ENCODE measurements around the gene SND1. TPM values are rescaled to one million over a fixed set of nuclear protein-coding genes. Genes with fewer than 3 reads are reported as not detected.

The SND1 gene
- total and polyA plus RNA-seq, 2 donors (not counting 1 experiment from before 2014, with no cell fraction given), result 137 to 174 TPM

GRCh38 chr7:128121711-128122530 is 469.9 kb downstream of the SND1 start:
- Histone ChIP-seq H3K27me3 (ENCODE audit: control insufficient read depth, insufficient read depth, low read length) (peaks cover 21% of the 10 kb centered on the region), H4K20me1 (ENCODE audit: control insufficient read depth, extremely low read depth, insufficient read depth, low read length) (no peaks in the 10 kb centered on the region), H2AFZ (ENCODE audit: low read length) (no peak overlapping the region), H3K4me2 (ENCODE audit: extremely low read depth, insufficient read depth, low read length) (no peak overlapping the region), H3K4me3 (replicated peaks in 1 of 4; ENCODE audit: control extremely low read depth in 1 of 4, insufficient read depth in 1 of 4, low read depth in 3 of 4, low read length in 4 of 4) (no peak overlapping the region), H3K79me2 (ENCODE audit: control insufficient read depth, insufficient read depth, low read length) (no peaks in the 10 kb centered on the region), H3K27ac (ENCODE audit: insufficient read depth, low read length) (no peak overlapping the region), H3K9me3 (ENCODE audit: control insufficient read depth, insufficient read depth, low read depth, low read length) (no peaks in the 10 kb centered on the region), H3K9ac (ENCODE audit: insufficient read depth, low read length) (no peak overlapping the region), H3K36me3 (ENCODE audit: control insufficient read depth, insufficient read depth, low read length) (no peaks in the 10 kb centered on the region), H3K4me1 (ENCODE audit: control insufficient read depth, extremely low read depth, insufficient read depth, low read length) (no peaks in the 10 kb centered on the region)
- DNase-seq (ENCODE audit: low read depth in 2 of 2), result no peak
- TF ChIP-seq CTCF (conservative IDR thresholded peaks at IDR 0.05 in 1 of 2, IDR thresholded peaks at IDR 0.05 in 1 of 2; ENCODE audit: low read depth in 1 of 2, low read length in 2 of 2) (no peak), EZH2 (IDR thresholded peaks at IDR 0.05; ENCODE audit: low read length, missing control alignments) (no peak)

GRCh38 chr7:128122576-128123290 is 470.7 kb downstream of the SND1 start:
- TF ChIP-seq EZH2 (IDR thresholded peaks at IDR 0.05; ENCODE audit: low read length, missing control alignments) (no peak), CTCF (conservative IDR thresholded peaks at IDR 0.05 in 1 of 2, IDR thresholded peaks at IDR 0.05 in 1 of 2; ENCODE audit: low read depth in 1 of 2, low read length in 2 of 2) (no peak)
- no peak overlapping the region for H2AFZ ChIP-seq (ENCODE audit: low read length)
- H3K4me2 ChIP-seq (ENCODE audit: extremely low read depth, insufficient read depth, low read length), result no peak overlapping the region
- H3K4me3 ChIP-seq (replicated peaks in 1 of 4; ENCODE audit: control extremely low read depth in 1 of 4, insufficient read depth in 1 of 4, low read depth in 3 of 4, low read length in 4 of 4), result no peak overlapping the region
- no peak overlapping the region for H3K9ac ChIP-seq (ENCODE audit: insufficient read depth, low read length)
- H3K36me3 ChIP-seq (ENCODE audit: control insufficient read depth, insufficient read depth, low read length), result no peaks in the 10 kb centered on the region
- no peaks in the 10 kb centered on the region for H3K4me1 ChIP-seq (ENCODE audit: control insufficient read depth, extremely low read depth, insufficient read depth, low read length)
- DNase-seq (ENCODE audit: low read depth in 2 of 2), result no peak
- H4K20me1 ChIP-seq (ENCODE audit: control insufficient read depth, extremely low read depth, insufficient read depth, low read length), result no peaks in the 10 kb centered on the region
- H3K9me3 ChIP-seq (ENCODE audit: control insufficient read depth, insufficient read depth, low read depth, low read length), result no peaks in the 10 kb centered on the region
- peaks cover 13% of the 10 kb centered on the region for H3K27me3 ChIP-seq (ENCODE audit: control insufficient read depth, insufficient read depth, low read length)
- H3K27ac ChIP-seq (ENCODE audit: insufficient read depth, low read length), result no peak overlapping the region
- H3K79me2 ChIP-seq (ENCODE audit: control insufficient read depth, insufficient read depth, low read length), result no peaks in the 10 kb centered on the region

DNA sequence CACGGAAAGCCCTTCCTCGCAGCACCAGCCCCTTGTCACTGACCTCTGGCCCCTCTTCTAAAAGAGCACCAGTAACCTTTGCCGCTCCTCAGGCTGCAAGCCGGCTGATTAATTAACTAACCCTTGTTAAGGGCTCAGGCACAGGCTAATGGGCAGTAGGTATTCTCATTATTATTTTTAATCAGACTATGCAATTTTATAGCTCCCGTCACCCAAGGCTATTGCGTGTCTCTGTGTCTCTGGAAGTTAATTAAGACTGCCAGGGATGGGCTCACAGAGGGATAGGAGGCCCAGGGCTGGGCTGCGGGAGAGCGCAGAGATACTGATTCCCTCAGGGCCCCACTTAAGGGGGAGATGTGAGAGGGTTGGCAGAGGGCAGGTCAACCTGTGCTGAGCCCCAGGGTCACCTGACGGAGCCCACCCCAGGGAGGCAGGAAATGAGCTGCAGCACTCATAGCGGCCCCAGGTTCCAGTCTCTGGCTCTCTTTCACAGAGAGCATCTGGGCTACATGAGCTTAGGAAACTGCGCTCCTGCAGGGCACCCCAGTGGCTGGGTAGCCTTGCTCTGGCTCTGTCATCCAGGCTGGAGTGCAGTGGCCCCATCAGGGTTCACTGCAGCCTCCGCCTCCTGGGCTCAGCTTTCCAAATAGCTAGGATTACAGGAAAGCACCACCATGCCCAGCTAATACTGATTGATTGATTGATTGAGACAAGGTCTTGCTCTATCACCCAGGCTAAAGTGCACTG is 471.5 kb downstream of the SND1 start:
- Histone ChIP-seq H2AFZ (ENCODE audit: low read length) (no peak overlapping the region), H3K4me1 (ENCODE audit: control insufficient read depth, extremely low read depth, insufficient read depth, low read length) (no peaks in the 10 kb centered on the region), H3K9me3 (ENCODE audit: control insufficient read depth, insufficient read depth, low read depth, low read length) (no peaks in the 10 kb centered on the region), H4K20me1 (ENCODE audit: control insufficient read depth, extremely low read depth, insufficient read depth, low read length) (no peaks in the 10 kb centered on the region), H3K79me2 (ENCODE audit: control insufficient read depth, insufficient read depth, low read length) (no peaks in the 10 kb centered on the region), H3K4me3 (replicated peaks in 1 of 4; ENCODE audit: control extremely low read depth in 1 of 4, insufficient read depth in 1 of 4, low read depth in 3 of 4, low read length in 4 of 4) (no peak overlapping the region), H3K27ac (ENCODE audit: insufficient read depth, low read length) (no peak overlapping the region), H3K9ac (ENCODE audit: insufficient read depth, low read length) (no peak overlapping the region), H3K36me3 (ENCODE audit: control insufficient read depth, insufficient read depth, low read length) (no peaks in the 10 kb centered on the region), H3K27me3 (ENCODE audit: control insufficient read depth, insufficient read depth, low read length) (peaks cover 11% of the 10 kb centered on the region), H3K4me2 (ENCODE audit: extremely low read depth, insufficient read depth, low read length) (no peak overlapping the region)
- no peak for DNase-seq (ENCODE audit: low read depth in 2 of 2)
- TF ChIP-seq EZH2 (IDR thresholded peaks at IDR 0.05; ENCODE audit: low read length, missing control alignments), result no peak
- TF ChIP-seq CTCF (conservative IDR thresholded peaks at IDR 0.05 in 1 of 2, IDR thresholded peaks at IDR 0.05 in 1 of 2; ENCODE audit: low read depth in 1 of 2, low read length in 2 of 2), result no peak
